22Rv1 (cell line): ENCODE results near the gene NRG3.

Experiments
- CTCF ChIP-seq: fragments of 450-650 bp; IDR thresholded peaks from 2 replicates; pipeline ENCODE4 v1.5.1; 2017; ENCODE audit warnings: mild to moderate bottlenecking
- ZFX ChIP-seq: fragments of 450-650 bp; IDR thresholded peaks from 2 replicates; pipeline ENCODE4 v1.6.1; 2017; ENCODE audit warnings: antibody characterized with exemption, borderline replicate concordance

- no peak for TF ChIP-seq CTCF
- no peak for TF ChIP-seq ZFX
These were observed 951.1 kb downstream of the NRG3 start for GRCh38 chr10:82826132-82826531.
